ENCODE results near the gene KCNS3. TPM values are rescaled to one million over a fixed set of nuclear protein-coding genes. Genes with fewer than 3 reads are reported as not detected.

KCNS3 gene
- total and polyA plus RNA-seq, 2 donors (not counting 1 experiment from before 2014, with no cell fraction given), result 3.0 to 6.3 TPM

- no peaks in the 10 kb centered on the region for H3K27me3 ChIP-seq (ENCODE audit: control insufficient read depth, insufficient read depth, low read length)
- no peak overlapping the region for H3K9ac ChIP-seq (ENCODE audit: insufficient read depth, low read length)
- no peaks in the 10 kb centered on the region for H3K4me1 ChIP-seq (ENCODE audit: control insufficient read depth, extremely low read depth, insufficient read depth, low read length)
- H3K9me3 ChIP-seq (ENCODE audit: control insufficient read depth, insufficient read depth, low read depth, low read length), result no peaks in the 10 kb centered on the region
- no peak for DNase-seq (ENCODE audit: low read depth in 2 of 2)
- no peak overlapping the region for H2AFZ ChIP-seq (ENCODE audit: low read length)
- H3K4me2 ChIP-seq (ENCODE audit: extremely low read depth, insufficient read depth, low read length), result no peak overlapping the region
- H3K4me3 ChIP-seq (replicated peaks in 1 of 4; ENCODE audit: control extremely low read depth in 1 of 4, insufficient read depth in 1 of 4, low read depth in 3 of 4, low read length in 4 of 4), result no peak overlapping the region
- no peaks in the 10 kb centered on the region for H3K36me3 ChIP-seq (ENCODE audit: control insufficient read depth, insufficient read depth, low read length)
- no peak overlapping the region for H3K27ac ChIP-seq (ENCODE audit: insufficient read depth, low read length)
- TF ChIP-seq EZH2 (IDR thresholded peaks at IDR 0.05; ENCODE audit: low read length, missing control alignments), result no peak
- H4K20me1 ChIP-seq (ENCODE audit: control insufficient read depth, extremely low read depth, insufficient read depth, low read length), result no peaks in the 10 kb centered on the region
- H3K79me2 ChIP-seq (ENCODE audit: control insufficient read depth, insufficient read depth, low read length), result no peaks in the 10 kb centered on the region
Measured at GRCh38 chr2:17959356-17959755, 80.9 kb downstream of the KCNS3 start.

DNA sequence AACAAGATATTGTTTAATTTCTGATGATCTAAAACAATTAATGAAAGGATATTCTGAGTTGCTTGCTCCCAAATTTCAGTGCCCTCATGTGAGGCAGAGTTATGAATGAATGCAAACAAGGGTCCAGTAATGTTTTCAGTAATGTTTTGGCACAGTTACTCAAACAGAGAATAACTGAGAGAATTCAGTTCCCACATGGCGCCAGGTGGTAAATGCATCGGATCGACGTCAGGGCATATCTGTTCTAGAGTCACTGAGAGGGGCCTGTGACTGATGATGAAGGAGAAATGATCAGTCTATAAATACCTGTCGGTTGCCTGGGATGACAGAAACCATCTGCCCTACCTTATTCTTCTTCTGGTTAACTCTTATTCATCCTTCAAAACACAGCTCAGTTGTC is 81.4 kb downstream of the KCNS3 start:
- Histone ChIP-seq H3K79me2 (ENCODE audit: control insufficient read depth, insufficient read depth, low read length) (no peaks in the 10 kb centered on the region), H3K4me3 (replicated peaks in 1 of 4; ENCODE audit: control extremely low read depth in 1 of 4, insufficient read depth in 1 of 4, low read depth in 3 of 4, low read length in 4 of 4) (no peak overlapping the region), H4K20me1 (ENCODE audit: control insufficient read depth, extremely low read depth, insufficient read depth, low read length) (no peaks in the 10 kb centered on the region), H3K9ac (ENCODE audit: insufficient read depth, low read length) (no peak overlapping the region), H3K27ac (ENCODE audit: insufficient read depth, low read length) (no peak overlapping the region), H3K27me3 (ENCODE audit: control insufficient read depth, insufficient read depth, low read length) (no peaks in the 10 kb centered on the region), H3K4me1 (ENCODE audit: control insufficient read depth, extremely low read depth, insufficient read depth, low read length) (no peaks in the 10 kb centered on the region), H3K36me3 (ENCODE audit: control insufficient read depth, insufficient read depth, low read length) (no peaks in the 10 kb centered on the region), H3K9me3 (ENCODE audit: control insufficient read depth, insufficient read depth, low read depth, low read length) (no peaks in the 10 kb centered on the region), H3K4me2 (ENCODE audit: extremely low read depth, insufficient read depth, low read length) (no peak overlapping the region), H2AFZ (ENCODE audit: low read length) (no peak overlapping the region)
- no peak for TF ChIP-seq EZH2 (IDR thresholded peaks at IDR 0.05; ENCODE audit: low read length, missing control alignments)
- DNase-seq (ENCODE audit: low read depth in 2 of 2), result no peak

- TF ChIP-seq EZH2 (IDR thresholded peaks at IDR 0.05; ENCODE audit: low read length, missing control alignments) (no peak), CTCF (conservative IDR thresholded peaks at IDR 0.05 in 1 of 2, IDR thresholded peaks at IDR 0.05 in 1 of 2; ENCODE audit: low read depth in 1 of 2, low read length in 2 of 2) (no peak)
- no peak for DNase-seq (ENCODE audit: low read depth in 2 of 2)
- no peaks in the 10 kb centered on the region for H3K4me1 ChIP-seq (ENCODE audit: control insufficient read depth, extremely low read depth, insufficient read depth, low read length)
- H3K4me2 ChIP-seq (ENCODE audit: extremely low read depth, insufficient read depth, low read length), result no peak overlapping the region
- H3K36me3 ChIP-seq (ENCODE audit: control insufficient read depth, insufficient read depth, low read length), result no peaks in the 10 kb centered on the region
- no peak overlapping the region for H2AFZ ChIP-seq (ENCODE audit: low read length)
- no peak overlapping the region for H3K27ac ChIP-seq (ENCODE audit: insufficient read depth, low read length)
- no peaks in the 10 kb centered on the region for H3K9me3 ChIP-seq (ENCODE audit: control insufficient read depth, insufficient read depth, low read depth, low read length)
- no peaks in the 10 kb centered on the region for H4K20me1 ChIP-seq (ENCODE audit: control insufficient read depth, extremely low read depth, insufficient read depth, low read length)
- no peaks in the 10 kb centered on the region for H3K27me3 ChIP-seq (ENCODE audit: control insufficient read depth, insufficient read depth, low read length)
- no peak overlapping the region for H3K4me3 ChIP-seq (replicated peaks in 1 of 4; ENCODE audit: control extremely low read depth in 1 of 4, insufficient read depth in 1 of 4, low read depth in 3 of 4, low read length in 4 of 4)
- H3K79me2 ChIP-seq (ENCODE audit: control insufficient read depth, insufficient read depth, low read length), result no peaks in the 10 kb centered on the region
- H3K9ac ChIP-seq (ENCODE audit: insufficient read depth, low read length), result no peak overlapping the region
Measured at GRCh38 chr2:17960925-17961324, 82.5 kb downstream of the KCNS3 start.

GRCh38 chr2:17961789-17962188 is 83.3 kb downstream of the KCNS3 start:
- no peak overlapping the region for H2AFZ ChIP-seq (ENCODE audit: low read length)
- TF ChIP-seq CTCF (conservative IDR thresholded peaks at IDR 0.05 in 1 of 2, IDR thresholded peaks at IDR 0.05 in 1 of 2; ENCODE audit: low read depth in 1 of 2, low read length in 2 of 2) (no peak), EZH2 (IDR thresholded peaks at IDR 0.05; ENCODE audit: low read length, missing control alignments) (no peak)
- H3K27ac ChIP-seq (ENCODE audit: insufficient read depth, low read length), result no peak overlapping the region
- no peaks in the 10 kb centered on the region for H3K36me3 ChIP-seq (ENCODE audit: control insufficient read depth, insufficient read depth, low read length)
- H3K27me3 ChIP-seq (ENCODE audit: control insufficient read depth, insufficient read depth, low read length), result no peaks in the 10 kb centered on the region
- H3K9ac ChIP-seq (ENCODE audit: insufficient read depth, low read length), result no peak overlapping the region
- no peaks in the 10 kb centered on the region for H3K79me2 ChIP-seq (ENCODE audit: control insufficient read depth, insufficient read depth, low read length)
- H3K9me3 ChIP-seq (ENCODE audit: control insufficient read depth, insufficient read depth, low read depth, low read length), result no peaks in the 10 kb centered on the region
- DNase-seq (ENCODE audit: low read depth in 2 of 2), result no peak
- H4K20me1 ChIP-seq (ENCODE audit: control insufficient read depth, extremely low read depth, insufficient read depth, low read length), result no peaks in the 10 kb centered on the region
- H3K4me3 ChIP-seq (replicated peaks in 1 of 4; ENCODE audit: control extremely low read depth in 1 of 4, insufficient read depth in 1 of 4, low read depth in 3 of 4, low read length in 4 of 4), result no peak overlapping the region
- no peak overlapping the region for H3K4me2 ChIP-seq (ENCODE audit: extremely low read depth, insufficient read depth, low read length)
- H3K4me1 ChIP-seq (ENCODE audit: control insufficient read depth, extremely low read depth, insufficient read depth, low read length), result no peaks in the 10 kb centered on the region
